T1000 (cell line): Measurements from ENCODE around the gene HLA-DMB.

ENCODE experiments used
- DNase-seq: peaks from one replicate; lab custom pipeline; 2025; ENCODE audit warnings: mixed read lengths; lab: John Stamatoyannopoulos, UW

HLA-DMB gene

DNA sequence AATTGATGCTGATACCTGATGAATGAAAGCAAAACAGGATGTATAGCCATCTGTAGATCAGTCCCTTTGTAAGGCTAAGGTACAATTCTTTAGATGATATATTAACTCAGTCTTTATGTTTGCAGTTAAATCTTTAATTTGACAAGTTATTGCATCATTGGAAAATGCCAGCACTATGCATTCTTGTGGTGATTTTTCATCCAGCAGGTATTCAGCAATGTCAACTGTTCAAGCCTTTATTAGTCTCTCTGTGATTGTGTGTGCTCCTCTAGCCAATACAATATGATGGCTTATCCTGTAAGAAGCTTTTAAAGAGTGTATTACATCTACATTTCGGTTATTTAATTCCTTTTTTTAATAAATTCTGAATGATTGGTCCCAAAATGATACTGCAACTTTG is 34.3 kb downstream of the HLA-DMB start:
- DNase-seq: no peak

- no peak for DNase-seq
Observed at GRCh38 chr6:32905078-32905477, 35.8 kb downstream of the HLA-DMB start.

DNA sequence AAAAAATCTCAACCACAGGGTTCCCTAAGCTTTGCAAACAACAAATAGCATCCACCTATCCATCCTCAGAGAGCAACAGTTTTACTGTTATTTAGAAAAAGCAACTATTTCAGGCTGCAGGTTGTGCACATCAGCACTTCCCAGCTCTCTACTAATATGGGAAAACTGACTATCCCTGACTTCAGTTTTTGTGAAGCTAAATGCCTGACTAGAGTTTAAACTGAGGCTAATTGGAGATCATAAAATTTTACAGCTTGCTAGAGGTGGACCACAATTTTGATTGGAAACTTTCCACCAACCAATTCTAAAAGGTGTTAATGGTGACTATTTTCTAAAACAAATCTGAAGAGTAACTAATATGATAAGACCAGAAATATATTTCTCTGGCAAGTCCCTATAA is 36.9 kb downstream of the HLA-DMB start:
- DNase-seq: no peak

DNA sequence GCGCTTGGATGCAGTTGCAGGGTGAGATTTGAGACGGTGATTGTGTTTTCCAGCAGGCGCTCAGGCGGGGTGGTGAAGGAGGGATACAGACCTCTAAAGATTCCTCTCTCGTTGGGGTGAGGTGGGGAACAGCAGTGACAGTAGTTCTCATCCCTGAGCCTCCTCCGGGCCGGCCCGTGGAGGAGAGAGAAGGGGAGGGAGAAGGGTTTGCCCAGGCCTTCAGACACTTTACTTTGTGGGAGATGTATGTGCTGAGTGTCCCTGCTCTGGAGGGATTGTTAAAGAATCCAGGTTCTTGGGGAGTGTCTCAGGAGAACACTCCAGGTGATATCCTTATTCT is 45.9 kb downstream of the HLA-DMB start:
- no peak for DNase-seq

DNA sequence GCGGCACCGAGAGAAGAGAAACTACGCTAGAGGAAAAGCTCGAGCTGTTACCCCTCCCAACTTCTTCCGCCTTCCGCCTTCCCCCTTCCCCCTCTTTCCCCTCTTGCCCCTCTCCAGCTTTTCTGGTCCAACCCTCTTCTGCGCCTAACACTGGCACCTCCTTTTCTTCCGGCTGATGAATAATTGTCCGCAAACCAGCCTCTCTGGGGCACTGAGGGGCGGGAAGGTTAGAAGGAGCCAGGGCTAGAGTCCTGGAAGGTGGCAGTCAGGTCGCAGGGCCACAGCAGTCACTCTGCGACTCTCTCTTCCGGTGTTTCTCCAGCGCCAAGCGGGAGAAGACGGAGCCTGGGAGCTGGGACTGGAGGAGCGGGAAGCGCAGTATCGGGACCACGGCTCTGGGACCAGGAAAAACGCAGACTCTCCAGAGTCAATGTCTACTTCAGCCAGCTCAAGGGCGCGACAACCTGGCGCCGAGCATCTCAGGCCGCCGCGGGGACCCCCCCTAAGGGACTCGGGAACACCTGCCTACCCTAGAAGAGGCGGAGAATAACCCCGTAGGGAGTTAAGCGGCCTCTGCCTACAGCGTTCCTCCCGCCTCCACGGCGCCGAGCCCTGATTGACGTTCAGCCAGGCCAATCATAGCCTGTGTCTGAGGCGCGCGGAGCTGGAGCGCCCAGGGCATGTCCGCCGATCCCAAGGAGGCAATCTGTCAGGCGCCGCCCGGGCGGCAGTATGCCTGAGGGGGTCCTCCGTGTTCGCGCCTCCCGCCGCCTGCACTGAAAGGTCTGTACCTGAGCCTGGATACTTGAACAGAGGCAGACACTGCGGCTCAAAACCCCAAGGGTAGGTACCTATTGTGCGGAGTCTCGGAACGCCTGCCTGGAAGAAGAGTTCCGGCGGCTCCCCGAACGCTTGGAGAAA is 46.5 kb downstream of the HLA-DMB start:
- peak; percentile 70 for DNase-seq

DNA sequence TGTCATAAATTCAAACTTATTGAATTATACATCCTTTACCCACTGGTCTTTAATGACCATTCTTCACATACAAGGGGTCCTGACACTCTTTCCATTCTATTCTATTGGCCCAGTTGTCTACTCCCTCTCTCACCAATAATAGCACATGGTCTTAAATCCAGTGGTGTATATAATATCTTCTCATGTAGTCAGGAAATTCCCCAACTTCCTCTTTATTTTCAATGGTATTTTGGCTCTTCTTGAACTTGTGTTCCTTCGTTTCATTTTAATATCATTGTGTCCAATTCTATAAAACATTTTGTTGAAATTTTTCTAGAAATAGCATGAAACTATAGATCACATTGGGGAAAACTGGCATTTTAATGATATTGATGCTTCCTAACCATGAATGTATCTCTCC is 50.0 kb downstream of the HLA-DMB start:
- no peak for DNase-seq

GRCh38 chr6:32889533-32889932 is 51.3 kb downstream of the HLA-DMB start:
- DNase-seq: no peak

- DNase-seq: no peak
Observed at GRCh38 chr6:32888576-32888975, 52.3 kb downstream of the HLA-DMB start.

DNA sequence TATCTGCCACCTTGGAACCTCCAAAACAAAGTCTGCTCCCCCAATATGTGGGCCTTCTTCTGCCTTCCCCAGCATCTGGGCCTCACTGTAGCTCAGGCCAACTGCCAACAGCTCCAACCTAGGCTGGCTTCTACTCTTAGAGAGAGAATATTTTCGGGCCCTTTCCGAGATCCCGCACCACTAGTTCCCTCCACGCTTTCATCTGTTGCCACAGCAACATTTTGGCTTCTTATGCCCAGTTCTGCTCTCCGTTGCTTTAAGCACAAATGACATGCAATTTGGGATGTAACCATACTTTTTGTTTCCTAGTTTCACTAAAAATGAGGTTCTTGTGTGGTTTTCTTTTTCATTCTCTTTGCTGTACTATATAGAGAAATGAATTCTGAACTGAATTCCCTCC is 53.2 kb downstream of the HLA-DMB start:
- DNase-seq: no peak

GRCh38 chr6:32886681-32887383 is 54.0 kb downstream of the HLA-DMB start:
- no peak for DNase-seq

GRCh38 chr6:32885698-32886286 is 55.0 kb downstream of the HLA-DMB start:
- DNase-seq: no peak
